ENCODE measurements around the gene TSPAN32.

TSPAN32 gene

GRCh38 chr11:2320568-2321310 is 18.9 kb downstream of the TSPAN32 start:
- POLR2A ChIA-PET = no interaction called here
- CTCF ChIA-PET = no interaction called here
- DNase-seq (ENCODE audit: extremely low spot score) = no peak
- TF ChIP-seq ARNT (IDR thresholded peaks at IDR 0.05) = no peak

GRCh38 chr11:2321311-2321683 is 19.5 kb downstream of the TSPAN32 start:
- no peak for DNase-seq (ENCODE audit: extremely low spot score)
- TF ChIP-seq FOXK2 (IDR thresholded peaks at IDR 0.05) = no peak
- no peak for TF ChIP-seq LEF1 (IDR thresholded peaks at IDR 0.05; ENCODE audit: borderline replicate concordance)
- no peak for TF ChIP-seq TARDBP (IDR thresholded peaks at IDR 0.05)
- no peak for TF ChIP-seq SP1 (IDR thresholded peaks at IDR 0.05)
- no peak for TF ChIP-seq ARNT (IDR thresholded peaks at IDR 0.05)
- no peak for TF ChIP-seq FOXM1 (IDR thresholded peaks at IDR 0.05; ENCODE audit: borderline replicate concordance)
- TF ChIP-seq BHLHE40 (IDR thresholded peaks at IDR 0.05; ENCODE audit: borderline replicate concordance) = no peak
- TF ChIP-seq FOXA1 (IDR thresholded peaks at IDR 0.05) = no peak
- TF ChIP-seq PKNOX1 (IDR thresholded peaks at IDR 0.05) = no peak
- no peak for TF ChIP-seq ZNF384 (IDR thresholded peaks at IDR 0.05)
- no peak for TF ChIP-seq CTBP1 (IDR thresholded peaks at IDR 0.05; ENCODE audit: borderline replicate concordance)
- TF ChIP-seq L3MBTL2 (conservative IDR thresholded peaks at IDR 0.05) = no peak
- TF ChIP-seq SUZ12 (IDR thresholded peaks at IDR 0.05) = no peak
- TF ChIP-seq NFRKB (IDR thresholded peaks at IDR 0.05) = no peak
- no peak for TF ChIP-seq ELF4 (IDR thresholded peaks at IDR 0.05)
- TF ChIP-seq HDGF (IDR thresholded peaks at IDR 0.05; ENCODE audit: borderline replicate concordance) = no peak
- CTCF ChIA-PET = no interaction called here
- POLR2A ChIA-PET = no interaction called here

- ChIA-PET CTCF (interaction anchor here (1.0 kb wide), 1 partner anchor 20 kb away, joined by 7 read pairs; no protein-coding TSS in a partner anchor), POLR2A (no interaction called here)
- no peak for DNase-seq (ENCODE audit: extremely low spot score)
- TF ChIP-seq SP1 (IDR thresholded peaks at IDR 0.05) = no peak
- no peak for TF ChIP-seq BHLHE40 (IDR thresholded peaks at IDR 0.05; ENCODE audit: borderline replicate concordance)
- no peak for TF ChIP-seq FOXM1 (IDR thresholded peaks at IDR 0.05; ENCODE audit: borderline replicate concordance)
- no peak for TF ChIP-seq ARNT (IDR thresholded peaks at IDR 0.05)
- no peak for TF ChIP-seq CTBP1 (IDR thresholded peaks at IDR 0.05; ENCODE audit: borderline replicate concordance)
- no peak for TF ChIP-seq LEF1 (IDR thresholded peaks at IDR 0.05; ENCODE audit: borderline replicate concordance)
- TF ChIP-seq FOXK2 (IDR thresholded peaks at IDR 0.05) = no peak
- no peak for TF ChIP-seq L3MBTL2 (conservative IDR thresholded peaks at IDR 0.05)
- TF ChIP-seq SUZ12 (IDR thresholded peaks at IDR 0.05) = no peak
- TF ChIP-seq FOXA1 (IDR thresholded peaks at IDR 0.05) = no peak
- TF ChIP-seq ZNF384 (IDR thresholded peaks at IDR 0.05) = no peak
- no peak for TF ChIP-seq NFRKB (IDR thresholded peaks at IDR 0.05)
- no peak for TF ChIP-seq TARDBP (IDR thresholded peaks at IDR 0.05)
- TF ChIP-seq HDGF (IDR thresholded peaks at IDR 0.05; ENCODE audit: borderline replicate concordance) = no peak
- no peak for TF ChIP-seq ELF4 (IDR thresholded peaks at IDR 0.05)
- TF ChIP-seq PKNOX1 (IDR thresholded peaks at IDR 0.05) = no peak
Measured at GRCh38 chr11:2325123-2325522, 23.3 kb downstream of the TSPAN32 start.

- TF ChIP-seq ARNT (IDR thresholded peaks at IDR 0.05) (no peak), L3MBTL2 (conservative IDR thresholded peaks at IDR 0.05) (no peak), CTBP1 (IDR thresholded peaks at IDR 0.05; ENCODE audit: borderline replicate concordance) (no peak), SP1 (IDR thresholded peaks at IDR 0.05) (no peak), LEF1 (IDR thresholded peaks at IDR 0.05; ENCODE audit: borderline replicate concordance) (no peak), BHLHE40 (IDR thresholded peaks at IDR 0.05; ENCODE audit: borderline replicate concordance) (no peak), TARDBP (IDR thresholded peaks at IDR 0.05) (no peak), HDGF (IDR thresholded peaks at IDR 0.05; ENCODE audit: borderline replicate concordance) (no peak), FOXM1 (IDR thresholded peaks at IDR 0.05; ENCODE audit: borderline replicate concordance) (no peak), SUZ12 (IDR thresholded peaks at IDR 0.05) (no peak), ZNF384 (IDR thresholded peaks at IDR 0.05) (no peak), PKNOX1 (IDR thresholded peaks at IDR 0.05) (no peak)
- ChIA-PET POLR2A (interaction anchor here (0.8 kb wide), 1 partner anchor 51 kb away, joined by 3 read pairs; the partner anchor contains the start of gene CD81), CTCF (interaction anchor here (0.6 to 1.0 kb wide), 2 partner anchors 21 to 686 kb away, joined by 3 to 7 read pairs; no protein-coding TSS in a partner anchor)
- DNase-seq (ENCODE audit: extremely low spot score) = no peak
Measured at GRCh38 chr11:2325719-2326118, 23.9 kb downstream of the TSPAN32 start.

GRCh38 chr11:2327032-2327431 is 25.2 kb downstream of the TSPAN32 start:
- ChIA-PET POLR2A (no interaction called here), CTCF (no interaction called here)
- no peak for TF ChIP-seq ELF4 (IDR thresholded peaks at IDR 0.05)
- no peak for TF ChIP-seq L3MBTL2 (conservative IDR thresholded peaks at IDR 0.05)
- no peak for TF ChIP-seq HDGF (IDR thresholded peaks at IDR 0.05; ENCODE audit: borderline replicate concordance)
- TF ChIP-seq CTBP1 (IDR thresholded peaks at IDR 0.05; ENCODE audit: borderline replicate concordance) = no peak
- TF ChIP-seq ZNF384 (IDR thresholded peaks at IDR 0.05) = no peak
- TF ChIP-seq PKNOX1 (IDR thresholded peaks at IDR 0.05) = no peak
- TF ChIP-seq FOXM1 (IDR thresholded peaks at IDR 0.05; ENCODE audit: borderline replicate concordance) = no peak
- no peak for TF ChIP-seq ARNT (IDR thresholded peaks at IDR 0.05)
- TF ChIP-seq LEF1 (IDR thresholded peaks at IDR 0.05; ENCODE audit: borderline replicate concordance) = no peak
- TF ChIP-seq FOXA1 (IDR thresholded peaks at IDR 0.05) = no peak
- no peak for TF ChIP-seq NFRKB (IDR thresholded peaks at IDR 0.05)
- TF ChIP-seq FOXK2 (IDR thresholded peaks at IDR 0.05) = no peak
- no peak for TF ChIP-seq SP1 (IDR thresholded peaks at IDR 0.05)
- no peak for TF ChIP-seq BHLHE40 (IDR thresholded peaks at IDR 0.05; ENCODE audit: borderline replicate concordance)
- TF ChIP-seq TARDBP (IDR thresholded peaks at IDR 0.05) = no peak
- no peak for TF ChIP-seq SUZ12 (IDR thresholded peaks at IDR 0.05)
- no peak for DNase-seq (ENCODE audit: extremely low spot score)
